GM10847 (cell line): ENCODE measurements around the gene PDGFD.

Experiments used
- POLR2A ChIP-seq: IDR thresholded peaks from 2 replicates; pipeline ENCODE4 v1.6.1; 2011; ENCODE audit not compliant: insufficient read length; ENCODE audit errors: extremely low read depth

The PDGFD gene

GRCh38 chr11:104090767-104091166 lies 73.2 kb downstream of the PDGFD start:
- TF ChIP-seq POLR2A: no peak

- no peak for TF ChIP-seq POLR2A
These were observed 74.5 kb downstream of the PDGFD start for GRCh38 chr11:104089481-104089880.

GRCh38 chr11:104086621-104087020 lies 77.3 kb downstream of the PDGFD start:
- TF ChIP-seq POLR2A: no peak

GRCh38 chr11:104078995-104079394 lies 85.0 kb downstream of the PDGFD start:
- TF ChIP-seq POLR2A: no peak

- no peak for TF ChIP-seq POLR2A
These were observed 85.7 kb downstream of the PDGFD start for GRCh38 chr11:104078245-104078644.

- no peak for TF ChIP-seq POLR2A
These were observed 87.5 kb downstream of the PDGFD start for GRCh38 chr11:104076455-104076854.

- no peak for TF ChIP-seq POLR2A
These were observed 88.2 kb downstream of the PDGFD start for GRCh38 chr11:104075706-104076105.

- TF ChIP-seq POLR2A: no peak
These were observed 88.9 kb downstream of the PDGFD start for GRCh38 chr11:104075091-104075490.

GRCh38 chr11:104073950-104074705 lies 89.8 kb downstream of the PDGFD start:
- no peak for TF ChIP-seq POLR2A

- TF ChIP-seq POLR2A: no peak
These were observed 96.4 kb downstream of the PDGFD start for GRCh38 chr11:104067534-104067933.

GRCh38 chr11:104064034-104064630 lies 99.8 kb downstream of the PDGFD start:
- no peak for TF ChIP-seq POLR2A

- TF ChIP-seq POLR2A: no peak
These were observed 102.0 kb downstream of the PDGFD start for GRCh38 chr11:104061853-104062521.

GRCh38 chr11:104060820-104061219 lies 103.1 kb downstream of the PDGFD start:
- TF ChIP-seq POLR2A: no peak

GRCh38 chr11:104060004-104060794 lies 103.7 kb downstream of the PDGFD start:
- no peak for TF ChIP-seq POLR2A

- TF ChIP-seq POLR2A: no peak
These were observed 105.3 kb downstream of the PDGFD start for GRCh38 chr11:104058680-104059079.
